ENCODE data around the gene CENPP. TPM values are rescaled to one million over a fixed set of nuclear protein-coding genes. Genes with fewer than 3 reads are reported as not detected.

Gene CENPP
- total RNA-seq, 2 donors from 2014 or later = 3.1 to 11.0 TPM

GRCh38 chr9:92440751-92441046 is 114.9 kb downstream of the CENPP start:
- TF ChIP-seq, protein P1, sequence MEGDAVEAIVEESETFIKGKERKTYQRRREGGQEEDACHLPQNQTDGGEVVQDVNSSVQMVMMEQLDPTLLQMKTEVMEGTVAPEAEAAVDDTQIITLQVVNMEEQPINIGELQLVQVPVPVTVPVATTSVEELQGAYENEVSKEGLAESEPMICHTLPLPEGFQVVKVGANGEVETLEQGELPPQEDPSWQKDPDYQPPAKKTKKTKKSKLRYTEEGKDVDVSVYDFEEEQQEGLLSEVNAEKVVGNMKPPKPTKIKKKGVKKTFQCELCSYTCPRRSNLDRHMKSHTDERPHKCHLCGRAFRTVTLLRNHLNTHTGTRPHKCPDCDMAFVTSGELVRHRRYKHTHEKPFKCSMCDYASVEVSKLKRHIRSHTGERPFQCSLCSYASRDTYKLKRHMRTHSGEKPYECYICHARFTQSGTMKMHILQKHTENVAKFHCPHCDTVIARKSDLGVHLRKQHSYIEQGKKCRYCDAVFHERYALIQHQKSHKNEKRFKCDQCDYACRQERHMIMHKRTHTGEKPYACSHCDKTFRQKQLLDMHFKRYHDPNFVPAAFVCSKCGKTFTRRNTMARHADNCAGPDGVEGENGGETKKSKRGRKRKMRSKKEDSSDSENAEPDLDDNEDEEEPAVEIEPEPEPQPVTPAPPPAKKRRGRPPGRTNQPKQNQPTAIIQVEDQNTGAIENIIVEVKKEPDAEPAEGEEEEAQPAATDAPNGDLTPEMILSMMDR (IDR thresholded peaks at IDR 0.05) = no peak
- Histone ChIP-seq H3K9ac (ENCODE audit: low read depth in 2 of 2, low read length in 2 of 2) (no peak overlapping the region), H3K27me3 (no peaks in the 10 kb centered on the region), H3K4me3 (no peak overlapping the region), H3K27ac (no peak overlapping the region), H3K9me3 (no peaks in the 10 kb centered on the region), H3K4me1 (no peaks in the 10 kb centered on the region), H3K36me3 (no peaks in the 10 kb centered on the region)
- intact Hi-C loops (cut with DNase I) = loop anchor here (5.0 kb wide), 1 partner anchor 197 kb away; no protein-coding TSS in a partner anchor
- no peak for DNase-seq

DNA sequence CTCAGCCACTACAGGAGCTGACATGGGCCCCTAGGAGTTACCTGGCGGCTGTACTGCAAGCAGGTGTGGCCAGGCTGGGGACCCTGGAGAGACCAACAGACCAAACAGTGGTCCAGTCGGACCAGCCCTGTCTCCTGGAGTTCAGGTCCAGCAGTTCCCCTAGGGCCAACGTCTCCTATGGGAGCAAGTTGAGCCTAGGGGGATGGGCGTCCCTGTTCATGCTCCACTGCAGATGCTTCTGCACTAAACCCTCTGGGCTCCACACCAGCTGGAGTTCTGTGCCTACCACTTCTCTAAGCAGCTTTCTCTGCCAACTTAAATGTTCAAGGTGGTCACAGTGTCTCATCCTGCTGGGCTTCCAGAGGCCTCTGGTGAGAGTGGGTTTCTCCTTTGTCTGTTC is 119.1 kb downstream of the CENPP start:
- intact Hi-C loops (cut with DNase I) = loop anchor here (5.0 kb wide), 1 partner anchor 192 kb away; no protein-coding TSS in a partner anchor
- Histone ChIP-seq H3K27ac (no peak overlapping the region), H3K9ac (ENCODE audit: low read depth in 2 of 2, low read length in 2 of 2) (no peak overlapping the region), H3K4me3 (no peak overlapping the region), H3K4me1 (no peaks in the 10 kb centered on the region), H3K27me3 (no peaks in the 10 kb centered on the region), H3K9me3 (no peaks in the 10 kb centered on the region), H3K36me3 (no peaks in the 10 kb centered on the region)
- TF ChIP-seq, protein P1 (IDR thresholded peaks at IDR 0.05) = no peak
- DNase-seq = no peak

- DNase-seq = no peak
- Histone ChIP-seq H3K27me3 (no peaks in the 10 kb centered on the region), H3K4me1 (no peaks in the 10 kb centered on the region), H3K4me3 (no peak overlapping the region), H3K9me3 (no peaks in the 10 kb centered on the region), H3K27ac (no peak overlapping the region), H3K36me3 (no peaks in the 10 kb centered on the region), H3K9ac (ENCODE audit: low read depth in 2 of 2, low read length in 2 of 2) (no peak overlapping the region)
- TF ChIP-seq, protein P1 (IDR thresholded peaks at IDR 0.05) = no peak
- intact Hi-C loops (cut with DNase I) = no loop called here
Measured at GRCh38 chr9:92446536-92446935, 120.8 kb downstream of the CENPP start.

- no peak for DNase-seq
- H3K9ac ChIP-seq (ENCODE audit: low read depth in 2 of 2, low read length in 2 of 2) = no peak overlapping the region
- no peaks in the 10 kb centered on the region for H3K4me1 ChIP-seq
- intact Hi-C loops (cut with DNase I) = no loop called here
- H3K9me3 ChIP-seq = no peaks in the 10 kb centered on the region
- H3K27ac ChIP-seq = no peak overlapping the region
- H3K36me3 ChIP-seq = no peaks in the 10 kb centered on the region
- TF ChIP-seq, protein P1 (IDR thresholded peaks at IDR 0.05) = no peak
- H3K4me3 ChIP-seq = no peak overlapping the region
- H3K27me3 ChIP-seq = no peaks in the 10 kb centered on the region
Measured at GRCh38 chr9:92455217-92455616, 129.5 kb downstream of the CENPP start.

GRCh38 chr9:92457576-92457975 is 131.8 kb downstream of the CENPP start:
- intact Hi-C loops (cut with DNase I) = no loop called here
- no peak for DNase-seq

More at GRCh38 chr9:92457576-92457975, 131.8 kb downstream of the CENPP start:
- H3K9me3 ChIP-seq = no peaks in the 10 kb centered on the region
- no peaks in the 10 kb centered on the region for H3K4me1 ChIP-seq
- H3K36me3 ChIP-seq = no peaks in the 10 kb centered on the region
- no peak overlapping the region for H3K27ac ChIP-seq
- no peak overlapping the region for H3K9ac ChIP-seq (ENCODE audit: low read depth in 2 of 2, low read length in 2 of 2)
- H3K27me3 ChIP-seq = no peaks in the 10 kb centered on the region
- TF ChIP-seq, protein P1 (IDR thresholded peaks at IDR 0.05) = no peak
- H3K4me3 ChIP-seq = no peak overlapping the region
